Subcutaneous abdominal adipose tissue (tissue), 5 donors: ENCODE measurements around the gene KLC4.

Experiments
- H3K27ac ChIP-seq: one replicate; pipeline ENCODE4 v1.7.0; 2013; ENCODE audit warnings: low read depth, mild to moderate bottlenecking, inconsistent platforms, low read length, moderate library complexity
- H3K27me3 ChIP-seq, 5 donors: one replicate each; pipeline ENCODE4 v1.7.0; 2013; ENCODE audit warnings: low read length in 5 of 5, inconsistent platforms in 1 of 5; ENCODE audit not compliant: control insufficient read depth in 5 of 5, insufficient read depth in 4 of 5
- H3K36me3 ChIP-seq, 5 donors: one replicate each; pipeline ENCODE4 v1.7.0; 2013; ENCODE audit warnings: low read length in 5 of 5; ENCODE audit not compliant: control insufficient read depth in 5 of 5, insufficient read depth in 5 of 5
- H3K4me1 ChIP-seq, 5 donors: one replicate each; pipeline ENCODE4 v1.7.0; 2013; ENCODE audit warnings: low read length in 5 of 5, mild to moderate bottlenecking in 3 of 5, moderate library complexity in 1 of 5; ENCODE audit not compliant: control insufficient read depth in 5 of 5, insufficient read depth in 5 of 5
- H3K4me3 ChIP-seq, 5 donors: one replicate each; pipeline ENCODE4 v1.7.0; 2013; ENCODE audit warnings: low read length in 5 of 5, low read depth in 1 of 5
- H3K9ac ChIP-seq, 5 donors: one replicate each; pipeline ENCODE4 v1.7.0; 2013; ENCODE audit warnings: low read length in 5 of 5, mild to moderate bottlenecking in 4 of 5, moderate library complexity in 3 of 5
- H3K9me3 ChIP-seq, 5 donors: one replicate each; pipeline ENCODE4 v1.7.0; 2013; ENCODE audit warnings: low read length in 5 of 5; ENCODE audit not compliant: control insufficient read depth in 5 of 5
- donor health status: healthy.
- donor health status: healthy.
- donor health status: healthy.
- donor health status: healthy.
- donor health status: healthy.

Gene KLC4

GRCh38 chr6:43090559-43090956 lies 31.1 kb downstream of the KLC4 start:
- Histone ChIP-seq H3K36me3 (no peaks in the 10 kb centered on the region), H3K27me3 (no peaks in the 10 kb centered on the region), H3K4me1 (peaks cover 4 to 13% (median 11%) of the 10 kb centered on the region in 5 donors), H3K4me3 (no peak overlapping the region), H3K9me3 (no peaks in the 10 kb centered on the region), H3K9ac (no peak overlapping the region), H3K27ac (no peak overlapping the region)

GRCh38 chr6:43091020-43091419 lies 31.6 kb downstream of the KLC4 start:
- Histone ChIP-seq H3K36me3 (no peaks in the 10 kb centered on the region), H3K27ac (no peak overlapping the region), H3K4me3 (no peak overlapping the region), H3K9ac (no peak overlapping the region), H3K9me3 (no peaks in the 10 kb centered on the region), H3K4me1 (peaks cover 4 to 15% (median 12%) of the 10 kb centered on the region in 5 donors), H3K27me3 (no peaks in the 10 kb centered on the region)

- H3K27ac ChIP-seq, result no peak overlapping the region
Observed at GRCh38 chr6:43091436-43091991, 32.1 kb downstream of the KLC4 start.

GRCh38 chr6:43092635-43093034 lies 33.2 kb downstream of the KLC4 start:
- no peak overlapping the region for H3K27ac ChIP-seq
- peaks cover 5 to 30% (median 25%) of the 10 kb centered on the region in 5 donors for H3K4me1 ChIP-seq

More at GRCh38 chr6:43091436-43091991, 32.1 kb downstream of the KLC4 start:
- no peaks in the 10 kb centered on the region for H3K36me3 ChIP-seq
- no peaks in the 10 kb centered on the region for H3K27me3 ChIP-seq
- H3K9ac ChIP-seq, result no peak overlapping the region
- peaks cover 4 to 20% (median 17%) of the 10 kb centered on the region in 5 donors for H3K4me1 ChIP-seq
- H3K9me3 ChIP-seq, result no peaks in the 10 kb centered on the region
- no peak overlapping the region for H3K4me3 ChIP-seq

GRCh38 chr6:43093436-43094289 lies 34.2 kb downstream of the KLC4 start:
- H3K9me3 ChIP-seq, result no peaks in the 10 kb centered on the region
- H3K27me3 ChIP-seq, result no peaks in the 10 kb centered on the region
- H3K27ac ChIP-seq, result peak overlapping the region; percentile 4
- H3K4me1 ChIP-seq, result peaks cover 5 to 30% (median 25%) of the 10 kb centered on the region in 5 donors
- H3K4me3 ChIP-seq, result peak overlapping the region; percentile 41 to 74 (median 63)
- H3K9ac ChIP-seq, result peak overlapping the region in 3 of 5 donors; percentile 14 to 77 (median 62)
- H3K36me3 ChIP-seq, result no peaks in the 10 kb centered on the region

More at GRCh38 chr6:43092635-43093034, 33.2 kb downstream of the KLC4 start:
- Histone ChIP-seq H3K9ac (no peak overlapping the region), H3K36me3 (no peaks in the 10 kb centered on the region), H3K4me3 (no peak overlapping the region), H3K9me3 (no peaks in the 10 kb centered on the region), H3K27me3 (no peaks in the 10 kb centered on the region)

- H3K36me3 ChIP-seq, result no peaks in the 10 kb centered on the region
- no peaks in the 10 kb centered on the region for H3K27me3 ChIP-seq
Observed at GRCh38 chr6:43095939-43096338, 36.5 kb downstream of the KLC4 start.

GRCh38 chr6:43096451-43097097 lies 37.1 kb downstream of the KLC4 start:
- no peak overlapping the region for H3K4me3 ChIP-seq
- H3K27me3 ChIP-seq, result no peaks in the 10 kb centered on the region
- H3K27ac ChIP-seq, result no peak overlapping the region
- no peaks in the 10 kb centered on the region for H3K36me3 ChIP-seq
- H3K9ac ChIP-seq, result peak overlapping the region in 2 of 5 donors; percentile 11 to 38
- H3K4me1 ChIP-seq, result peaks cover 5 to 30% (median 25%) of the 10 kb centered on the region in 5 donors
- H3K9me3 ChIP-seq, result no peaks in the 10 kb centered on the region

More at GRCh38 chr6:43095939-43096338, 36.5 kb downstream of the KLC4 start:
- Histone ChIP-seq H3K27ac (no peak overlapping the region), H3K9me3 (no peaks in the 10 kb centered on the region), H3K4me1 (peaks cover 5 to 30% (median 25%) of the 10 kb centered on the region in 5 donors), H3K4me3 (no peak overlapping the region), H3K9ac (no peak overlapping the region)

- peaks cover 5 to 30% (median 25%) of the 10 kb centered on the region in 5 donors for H3K4me1 ChIP-seq
- no peak overlapping the region for H3K4me3 ChIP-seq
- no peak overlapping the region for H3K27ac ChIP-seq
- peak overlapping the region in 2 of 5 donors; percentile 11 to 38 for H3K9ac ChIP-seq
- H3K27me3 ChIP-seq, result no peaks in the 10 kb centered on the region
- no peaks in the 10 kb centered on the region for H3K9me3 ChIP-seq
- H3K36me3 ChIP-seq, result no peaks in the 10 kb centered on the region
Observed at GRCh38 chr6:43097098-43097489, 37.7 kb downstream of the KLC4 start.

- Histone ChIP-seq H3K4me3 (no peak overlapping the region), H3K9me3 (no peaks in the 10 kb centered on the region), H3K36me3 (no peaks in the 10 kb centered on the region), H3K27ac (no peak overlapping the region), H3K4me1 (peaks cover 5 to 30% (median 25%) of the 10 kb centered on the region in 5 donors), H3K27me3 (no peaks in the 10 kb centered on the region), H3K9ac (no peak overlapping the region)
Observed at GRCh38 chr6:43097502-43097901, 38.1 kb downstream of the KLC4 start.

GRCh38 chr6:43101497-43101896 lies 42.1 kb downstream of the KLC4 start:
- Histone ChIP-seq H3K9ac (no peak overlapping the region), H3K9me3 (no peaks in the 10 kb centered on the region), H3K36me3 (no peaks in the 10 kb centered on the region), H3K27ac (no peak overlapping the region), H3K4me3 (no peak overlapping the region), H3K4me1 (peaks cover 1 to 10% (median 8%) of the 10 kb centered on the region in 5 donors), H3K27me3 (no peaks in the 10 kb centered on the region)
